H1 (cell line): ENCODE measurements around the gene GALNT5. TPM values are rescaled to one million over a fixed set of nuclear protein-coding genes. Genes with fewer than 3 reads are reported as not detected.

Experiments used
- CTCF ChIA-PET: fragments of 300-600 bp; sonication (Branson Sonifier 250); formaldehyde crosslinking; loops from one replicate; lab custom pipeline; 2021; ENCODE audit not compliant: partially characterized antibody; lab: Charles Lee
- POLR2A ChIA-PET: fragments of 300-600 bp; sonication (Branson Sonifier 250); formaldehyde crosslinking; loops from one replicate; lab custom pipeline; 2021; ENCODE audit warnings: inconsistent platforms; ENCODE audit not compliant: partially characterized antibody; lab: Charles Lee
- DNase-seq, 2 experiments: peaks; one replicate each; pipeline versions ENCODE4 v3.0.0 to v3.0.0-alpha.2; 2010 to 2022; ENCODE audit warnings: low spot score in 2 of 2, low read depth in 1 of 2, mixed read lengths in 1 of 2
- FAIRE-seq: peaks from 2 replicates; lab custom pipeline; 2011; peaks lifted over from hg19 to GRCh38; lab: Jason Lieb, UNC
- H2AFZ ChIP-seq: 2 replicates; pipeline ENCODE4 v1.8.1; 2012; ENCODE audit warnings: low read length, inconsistent platforms
- H2AK5ac ChIP-seq: 2 replicates; pipeline ENCODE4 v1.6.1; 2013; ENCODE audit warnings: low read depth, low read length
- H2BK120ac ChIP-seq: replicated peaks from 2 replicates; pipeline ENCODE3; 2013; ENCODE audit warnings: low read depth, low read length, inconsistent platforms
- H2BK12ac ChIP-seq: 2 replicates; pipeline ENCODE4 v1.6.1; 2013; ENCODE audit warnings: low read depth, low read length
- H2BK15ac ChIP-seq: 2 replicates; pipeline ENCODE4 v1.6.1; 2013; ENCODE audit warnings: low read length
- H2BK20ac ChIP-seq: 2 replicates; pipeline ENCODE4 v1.6.1; 2013; ENCODE audit warnings: low read length
- H2BK5ac ChIP-seq: 2 replicates; pipeline ENCODE4 v1.6.1; 2013; ENCODE audit warnings: low read depth, low read length
- H3K14ac ChIP-seq: 2 replicates; pipeline ENCODE4 v1.6.1; 2013; ENCODE audit warnings: inconsistent platforms; ENCODE audit not compliant: insufficient read length
- H3K18ac ChIP-seq: 2 replicates; pipeline ENCODE4 v1.6.1; 2013; ENCODE audit warnings: low read length; ENCODE audit errors: extremely low read depth
- H3K23ac ChIP-seq: 2 replicates; pipeline ENCODE4 v1.6.1; 2013; ENCODE audit warnings: inconsistent platforms; ENCODE audit not compliant: insufficient read length
- H3K23me2 ChIP-seq: 2 replicates; pipeline ENCODE4 v1.6.1; 2013; ENCODE audit warnings: low read depth, low read length
- H3K27ac ChIP-seq: 2 replicates; pipeline ENCODE4 v1.6.1; 2011; ENCODE audit warnings: low read depth, low read length, inconsistent platforms
- H3K27me3 ChIP-seq, 4 experiments: replicated peaks in 1 of 4; 1 replicate in 1 of 4; 2 replicates in 3 of 4; pipeline versions ENCODE4 v1.6.1 to v1.8.1; 2011 to 2013; ENCODE audit warnings: low read length in 3 of 4, mild to moderate bottlenecking in 3 of 4, inconsistent platforms in 2 of 4, mixed read lengths in 2 of 4, moderate library complexity in 1 of 4; ENCODE audit not compliant: control insufficient read depth in 3 of 4, insufficient read depth in 3 of 4; ENCODE audit errors: extremely low read depth in 1 of 4
- H3K36me3 ChIP-seq, 4 experiments: 2 replicates each; pipeline versions ENCODE4 v1.6.1 to v1.8.1; 2011 to 2013; ENCODE audit warnings: mild to moderate bottlenecking in 4 of 4, low read length in 3 of 4, moderate library complexity in 2 of 4, control low read depth in 1 of 4, inconsistent platforms in 1 of 4; ENCODE audit not compliant: insufficient read depth in 4 of 4, control insufficient read depth in 2 of 4
- H3K4ac ChIP-seq: replicated peaks from 2 replicates; pipeline ENCODE3; 2013; ENCODE audit warnings: low read length, low read depth, mixed read lengths, inconsistent platforms; ENCODE audit not compliant: insufficient read length
- H3K4me1 ChIP-seq, 4 experiments: replicated peaks in 1 of 4; 1 replicate in 1 of 4; 2 replicates in 3 of 4; pipeline versions ENCODE4 v1.6.1 to v1.8.1; 2011 to 2013; ENCODE audit warnings: low read length in 3 of 4, inconsistent platforms in 2 of 4, mixed read lengths in 1 of 4; ENCODE audit not compliant: insufficient read depth in 4 of 4, control insufficient read depth in 3 of 4
- H3K4me2 ChIP-seq, 2 experiments: 2 replicates each; pipeline versions ENCODE4 v1.6.1 to v1.8.1; 2011 to 2013; ENCODE audit warnings: low read depth in 2 of 2, low read length in 2 of 2, control low read depth in 1 of 2, inconsistent platforms in 1 of 2, mild to moderate bottlenecking in 1 of 2; ENCODE audit not compliant: insufficient read depth in 1 of 2
- H3K4me3 ChIP-seq, 4 experiments: fragments of 200-600, 300-600 bp in 1 of 4; sonication (generic), shearing (Covaris generic), sonication (Bioruptor Twin) in 1 of 4; 2 replicates each; pipeline versions ENCODE4 v1.5.1 to v1.8.1; 2011 to 2016; ENCODE audit warnings: low read length in 4 of 4, low read depth in 3 of 4, control low read depth in 2 of 4, inconsistent platforms in 2 of 4, mild to moderate bottlenecking in 2 of 4, mixed read lengths in 1 of 4, moderate library complexity in 1 of 4; ENCODE audit not compliant: insufficient read depth in 2 of 4; ENCODE audit errors: extremely low read depth in 1 of 4
- H3K56ac ChIP-seq: replicated peaks from 2 replicates; pipeline ENCODE3; 2013; ENCODE audit warnings: low read depth, mild to moderate bottlenecking, mixed read lengths, low read length, inconsistent platforms; ENCODE audit not compliant: insufficient read length
- H3K79me1 ChIP-seq: 2 replicates; pipeline ENCODE4 v1.6.1; 2013; ENCODE audit warnings: low read depth, low read length, control low read depth
- H3K79me2 ChIP-seq, 2 experiments: 2 replicates each; pipeline versions ENCODE4 v1.6.1 to v1.8.1; 2012 to 2013; ENCODE audit warnings: low read length in 2 of 2, mild to moderate bottlenecking in 2 of 2, inconsistent platforms in 1 of 2; ENCODE audit not compliant: insufficient read depth in 2 of 2, control insufficient read depth in 1 of 2
- H3K9ac ChIP-seq, 4 experiments: replicated peaks in 1 of 4; 1 replicate in 1 of 4; 2 replicates in 3 of 4; pipeline versions ENCODE4 v1.6.1 to v1.8.1; 2011 to 2013; ENCODE audit warnings: low read depth in 3 of 4, low read length in 3 of 4, control low read depth in 2 of 4, mild to moderate bottlenecking in 2 of 4, moderate library complexity in 2 of 4, inconsistent platforms in 1 of 4; ENCODE audit errors: extremely low read depth in 1 of 4
- H3K9me3 ChIP-seq, 2 experiments: 2 replicates each; pipeline versions ENCODE4 v1.6.1 to v1.8.1; 2012 to 2013; ENCODE audit warnings: mild to moderate bottlenecking in 2 of 2, moderate library complexity in 2 of 2, control low read depth in 1 of 2, inconsistent platforms in 1 of 2, low read depth in 1 of 2, low read length in 1 of 2, mixed read lengths in 1 of 2; ENCODE audit not compliant: insufficient read depth in 2 of 2
- H4K20me1 ChIP-seq, 2 experiments: replicated peaks in 1 of 2; 2 replicates each; pipeline versions ENCODE3 to v1.8.1; 2011 to 2013; ENCODE audit warnings: inconsistent platforms in 2 of 2, low read length in 2 of 2, mild to moderate bottlenecking in 1 of 2; ENCODE audit not compliant: insufficient read depth in 2 of 2, control insufficient read depth in 1 of 2
- H4K5ac ChIP-seq: 2 replicates; pipeline ENCODE4 v1.6.1; 2013; ENCODE audit warnings: low read length, low read depth, mixed read lengths, inconsistent platforms; ENCODE audit not compliant: insufficient read length
- H4K8ac ChIP-seq: 2 replicates; pipeline ENCODE4 v1.8.0; 2013; ENCODE audit warnings: mild to moderate bottlenecking, moderate library complexity, low read length, inconsistent platforms; ENCODE audit not compliant: insufficient read depth; ENCODE audit errors: extremely low read depth
- H4K91ac ChIP-seq: replicated peaks from 2 replicates; pipeline ENCODE3; 2013; ENCODE audit warnings: low read length, mixed read lengths, inconsistent platforms; ENCODE audit not compliant: insufficient read length
- CREB1 ChIP-seq: IDR thresholded peaks from 2 replicates; pipeline ENCODE4 v1.6.1; 2012; ENCODE audit warnings: inconsistent platforms
- CTBP2 ChIP-seq: IDR thresholded peaks from 2 replicates; pipeline ENCODE4 v1.7.0; 2011; ENCODE audit warnings: borderline replicate concordance, mild to moderate bottlenecking, moderate library complexity, mixed read lengths, low read length; ENCODE audit not compliant: insufficient read depth, insufficient read length
- EZH2 ChIP-seq: fragments of 200-600 bp; sonication (generic); IDR thresholded peaks from 2 replicates; pipeline ENCODE4 v1.7.1; 2012; ENCODE audit warnings: low read depth, mild to moderate bottlenecking, moderate library complexity, low read length, inconsistent platforms; ENCODE audit not compliant: severe bottlenecking
- KDM4A ChIP-seq: IDR thresholded peaks from one replicate; pipeline ENCODE4 v1.7.1; 2012; ENCODE audit warnings: low read depth, mild to moderate bottlenecking, moderate library complexity, low read length, inconsistent platforms; ENCODE audit not compliant: severe bottlenecking
- SIRT6 ChIP-seq: IDR thresholded peaks from one replicate; pipeline ENCODE4 v1.7.1; 2012; ENCODE audit warnings: low read length, inconsistent platforms
- TCF12 ChIP-seq: IDR thresholded peaks from 2 replicates; pipeline ENCODE4 v1.6.1; 2011; ENCODE audit warnings: low read depth, mild to moderate bottlenecking, low read length
- WGBS, 2 experiments: shearing (Covaris generic) in 1 of 2; methylation state at CpG; one replicate each; pipeline versions ENCODE4 v1.1.6 to v1.1.7; 2013 to 2015; ENCODE audit warnings: low lambda C conversion rate in 2 of 2, mixed read lengths in 2 of 2, inconsistent platforms in 1 of 2, low coverage in 1 of 2, missing lambda C conversion rate in 1 of 2; ENCODE audit not compliant: insufficient replicate concordance in 2 of 2, insufficient coverage in 1 of 2, insufficient read length in 1 of 2; ENCODE audit errors: extremely low coverage in 1 of 2, missing lambda C conversion rate in 1 of 2; 5-methylcytosine and 5-hydroxymethylcytosine counted together
- polyA plus RNA-seq, 7 experiments: library from polyadenylated mRNA; depleted of rRNA in 3 of 7; stranded (reverse) in 5 of 7; unstranded in 2 of 7; fragments of >200 nt in 5 of 7; fragments of 200-250 nt in 2 of 7; gene quantifications; 1 replicate in 5 of 7; 2 replicates in 1 of 7; 4 replicates in 1 of 7; pipeline versions ENCODE4 v1.2.1 to v1.2.3, GENCODE V29; 2011 to 2013; ENCODE audit warnings: missing spikeins in 2 of 7, mixed read lengths in 2 of 7
- total RNA-seq: library from RNA; stranded (reverse); fragmentation: NEBNext Ultra II Directional; extraction: Animal tissue kit (Norgen Biotek cat#: 25700); gene quantifications from 2 replicates; pipeline ENCODE4 v1.2.1, GENCODE V29; 2021
- TF ChIP-seq, protein P1 (sequence below): IDR thresholded peaks from 2 replicates; pipeline ENCODE4 v1.6.1; 2012; ENCODE audit warnings: inconsistent platforms

The GALNT5 gene
- total and polyA plus RNA-seq, 2 of the 8 experiments (the other 6 are each of a cell fraction or from before 2014, with no cell fraction given): 0.02 to 0.06 TPM

DNA sequence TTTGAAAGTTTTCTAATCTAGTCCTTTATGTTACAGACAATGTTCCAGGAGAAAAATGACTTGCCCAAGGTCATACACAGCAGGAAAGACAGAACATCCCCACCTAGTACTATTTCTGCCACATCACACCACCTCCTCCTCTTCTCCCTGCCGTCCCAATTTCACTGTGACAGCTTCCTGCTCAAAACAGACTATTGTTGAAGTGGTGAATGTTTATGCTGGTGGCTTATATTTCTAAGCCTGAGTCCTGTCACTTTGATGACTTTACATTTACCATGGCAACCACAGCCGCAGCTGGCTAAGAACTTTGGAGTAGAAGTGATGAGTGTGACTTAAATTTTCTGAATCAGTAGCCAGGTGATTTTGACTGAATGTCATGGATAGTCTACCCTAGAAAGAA, 10.0 kb downstream of the GALNT5 start:
- no peaks in the 10 kb centered on the region for H3K79me1 ChIP-seq
- H2BK5ac ChIP-seq: no peak overlapping the region
- TF ChIP-seq SIRT6 (no peak), TCF12 (no peak), CTBP2 (no peak), EZH2 (no peak), CREB1 (no peak), KDM4A (no peak)
- TF ChIP-seq, protein P1, sequence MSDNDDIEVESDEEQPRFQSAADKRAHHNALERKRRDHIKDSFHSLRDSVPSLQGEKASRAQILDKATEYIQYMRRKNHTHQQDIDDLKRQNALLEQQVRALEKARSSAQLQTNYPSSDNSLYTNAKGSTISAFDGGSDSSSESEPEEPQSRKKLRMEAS: no peak
- POLR2A ChIA-PET: no interaction called here
- H3K9ac ChIP-seq: no peak overlapping the region
- no peak overlapping the region for H3K18ac ChIP-seq
- H3K79me2 ChIP-seq: no peaks in the 10 kb centered on the region
- no peaks in the 10 kb centered on the region for H4K20me1 ChIP-seq
- no peak overlapping the region for H2BK120ac ChIP-seq
- no peaks in the 10 kb centered on the region for H3K36me3 ChIP-seq
- no peak overlapping the region for H3K4ac ChIP-seq
- H3K27me3 ChIP-seq: no peaks in the 10 kb centered on the region
- FAIRE-seq (no peak), DNase-seq (no peak)
- H2BK15ac ChIP-seq: no peak overlapping the region
- H2AFZ ChIP-seq: no peak overlapping the region
- no peak overlapping the region for H3K4me3 ChIP-seq
- H2BK12ac ChIP-seq: no peak overlapping the region
- H3K56ac ChIP-seq: no peak overlapping the region
- no peak overlapping the region for H3K4me2 ChIP-seq
- H2AK5ac ChIP-seq: no peak overlapping the region
- no peak overlapping the region for H4K5ac ChIP-seq
- no peaks in the 10 kb centered on the region for H3K9me3 ChIP-seq
- H3K23ac ChIP-seq: no peak overlapping the region
- CTCF ChIA-PET: interaction anchor here (1.6 to 1.9 kb wide), 2 partner anchors 8 to 10 kb away, joined by 3 to 4 read pairs; partner anchors contain the start of gene GALNT5
- no peak overlapping the region for H4K91ac ChIP-seq
- 89% methylated on average over 2 of the region's 2 CpGs; no CpG with 5 or more reads in 1 of the 2 experiments for WGBS, 2 experiments
- no peak overlapping the region for H3K27ac ChIP-seq
- H2BK20ac ChIP-seq: no peak overlapping the region
- H3K23me2 ChIP-seq: peaks cover 2% of the 10 kb centered on the region; the same call in 1 of the 2 replicates
- no peak overlapping the region for H4K8ac ChIP-seq
- H3K14ac ChIP-seq: no peak overlapping the region
- H3K4me1 ChIP-seq: peaks cover 0 to 3% (median 0%) of the 10 kb centered on the region in 4 experiments; a peak in 1 of 7 replicates
